ENCODE data around the gene UGT2B17.
"Not testable (repeated sequence)": the region's sequence is repeated elsewhere in the genome, so short reads cannot be mapped to it uniquely, and the experiment has no call there.

UGT2B17 gene

GRCh38 chr4:68581383-68582338 lies 5.5 kb upstream of the UGT2B17 start:
- Histone ChIP-seq H3K9me3 (ENCODE audit: insufficient read depth, low read length) (no peaks in the 10 kb centered on the region), H3K27ac (ENCODE audit: low read depth, low read length) (no peak overlapping the region), H3K4me2 (ENCODE audit: low read depth, low read length, poor library complexity, severe bottlenecking) (no peak overlapping the region), H4K20me1 (ENCODE audit: low read depth, low read length) (no peaks in the 10 kb centered on the region), H3K36me3 (ENCODE audit: low read length) (no peaks in the 10 kb centered on the region), H3F3A (ENCODE audit: insufficient read depth) (no peaks in the 10 kb centered on the region), H3K4me3 (ENCODE audit: insufficient read depth, low read length, poor library complexity, severe bottlenecking) (no peak overlapping the region), H3K9ac (ENCODE audit: low read length) (no peak overlapping the region), H2AFZ (ENCODE audit: low read depth, low read length, severe bottlenecking) (no peak overlapping the region), H3K9me2 (replicated peaks; ENCODE audit: insufficient read depth, low read length) (no peaks in the 10 kb centered on the region), H3K79me2 (ENCODE audit: insufficient read depth, low read length) (no peaks in the 10 kb centered on the region), H3K27me3 (ENCODE audit: low read length) (no peaks in the 10 kb centered on the region)
- TF ChIP-seq, protein P1, sequence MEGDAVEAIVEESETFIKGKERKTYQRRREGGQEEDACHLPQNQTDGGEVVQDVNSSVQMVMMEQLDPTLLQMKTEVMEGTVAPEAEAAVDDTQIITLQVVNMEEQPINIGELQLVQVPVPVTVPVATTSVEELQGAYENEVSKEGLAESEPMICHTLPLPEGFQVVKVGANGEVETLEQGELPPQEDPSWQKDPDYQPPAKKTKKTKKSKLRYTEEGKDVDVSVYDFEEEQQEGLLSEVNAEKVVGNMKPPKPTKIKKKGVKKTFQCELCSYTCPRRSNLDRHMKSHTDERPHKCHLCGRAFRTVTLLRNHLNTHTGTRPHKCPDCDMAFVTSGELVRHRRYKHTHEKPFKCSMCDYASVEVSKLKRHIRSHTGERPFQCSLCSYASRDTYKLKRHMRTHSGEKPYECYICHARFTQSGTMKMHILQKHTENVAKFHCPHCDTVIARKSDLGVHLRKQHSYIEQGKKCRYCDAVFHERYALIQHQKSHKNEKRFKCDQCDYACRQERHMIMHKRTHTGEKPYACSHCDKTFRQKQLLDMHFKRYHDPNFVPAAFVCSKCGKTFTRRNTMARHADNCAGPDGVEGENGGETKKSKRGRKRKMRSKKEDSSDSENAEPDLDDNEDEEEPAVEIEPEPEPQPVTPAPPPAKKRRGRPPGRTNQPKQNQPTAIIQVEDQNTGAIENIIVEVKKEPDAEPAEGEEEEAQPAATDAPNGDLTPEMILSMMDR (IDR thresholded peaks at IDR 0.05; ENCODE audit: insufficient read depth, low read length, poor library complexity, severe bottlenecking) = no peak
- no peak for TF ChIP-seq EZH2phosphoT487 (conservative IDR thresholded peaks at IDR 0.05; ENCODE audit: low read length)

- Histone ChIP-seq H3K9me3 (ENCODE audit: insufficient read depth, low read length) (no peaks in the 10 kb centered on the region), H3K4me2 (ENCODE audit: low read depth, low read length, poor library complexity, severe bottlenecking) (no peak overlapping the region), H2AFZ (ENCODE audit: low read depth, low read length, severe bottlenecking) (no peak overlapping the region), H3K79me2 (ENCODE audit: insufficient read depth, low read length) (no peaks in the 10 kb centered on the region), H3K9me2 (replicated peaks; ENCODE audit: insufficient read depth, low read length) (no peaks in the 10 kb centered on the region), H3K27ac (ENCODE audit: low read depth, low read length) (no peak overlapping the region), H3K9ac (ENCODE audit: low read length) (no peak overlapping the region), H3K4me3 (ENCODE audit: insufficient read depth, low read length, poor library complexity, severe bottlenecking) (no peak overlapping the region), H3K36me3 (ENCODE audit: low read length) (no peaks in the 10 kb centered on the region), H3F3A (ENCODE audit: insufficient read depth) (no peaks in the 10 kb centered on the region), H3K27me3 (ENCODE audit: low read length) (no peaks in the 10 kb centered on the region), H4K20me1 (ENCODE audit: low read depth, low read length) (no peaks in the 10 kb centered on the region)
- no peak for TF ChIP-seq EZH2phosphoT487 (conservative IDR thresholded peaks at IDR 0.05; ENCODE audit: low read length)
- TF ChIP-seq, protein P1 (IDR thresholded peaks at IDR 0.05; ENCODE audit: insufficient read depth, low read length, poor library complexity, severe bottlenecking) = no peak
These were observed 1.5 kb upstream of the UGT2B17 start for GRCh38 chr4:68577590-68577989.

- not testable (repeated sequence) for H4K20me1 ChIP-seq (ENCODE audit: low read depth, low read length); H3K36me3 ChIP-seq (ENCODE audit: low read length); H3K9me3 ChIP-seq (ENCODE audit: insufficient read depth, low read length); H3K79me2 ChIP-seq (ENCODE audit: insufficient read depth, low read length); H3F3A ChIP-seq (ENCODE audit: insufficient read depth); H3K4me2 ChIP-seq (ENCODE audit: low read depth, low read length, poor library complexity, severe bottlenecking); H3K9me2 ChIP-seq (replicated peaks; ENCODE audit: insufficient read depth, low read length); H3K27ac ChIP-seq (ENCODE audit: low read depth, low read length); H3K27me3 ChIP-seq (ENCODE audit: low read length)
- Histone ChIP-seq H2AFZ (ENCODE audit: low read depth, low read length, severe bottlenecking) (peak overlapping the region; percentile 19), H3K9ac (ENCODE audit: low read length) (peak overlapping the region; percentile 50), H3K4me3 (ENCODE audit: insufficient read depth, low read length, poor library complexity, severe bottlenecking) (peak overlapping the region; percentile 26)
These were observed 486 bp downstream of the UGT2B17 start for GRCh38 chr4:68575636-68576035.

DNA sequence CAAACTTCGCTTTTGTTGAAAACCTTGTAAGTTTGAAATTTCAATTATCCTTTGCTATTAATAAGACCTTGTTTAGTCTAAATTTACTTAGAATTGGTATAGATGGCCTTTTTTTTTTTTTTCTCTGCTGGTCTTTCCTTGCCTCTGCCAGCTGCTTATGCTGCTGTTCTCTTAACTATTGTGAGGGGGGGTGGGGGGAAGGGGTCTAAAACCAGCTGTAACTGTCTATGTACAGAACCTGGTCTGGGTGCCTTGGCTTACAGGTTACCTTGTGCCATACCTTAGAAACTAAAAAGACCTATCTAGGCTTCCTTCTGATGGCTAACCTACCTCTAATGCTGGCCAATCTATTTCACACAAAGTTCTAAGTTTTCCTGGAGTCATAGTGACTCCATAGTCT lies 1.0 kb downstream of the UGT2B17 start:
- Histone ChIP-seq H3F3A (ENCODE audit: insufficient read depth) (0 out of 2 replicates have a peak, but pooled peaks cover 4% of the 10 kb centered on the region), H2AFZ (ENCODE audit: low read depth, low read length, severe bottlenecking) (no peak overlapping the region), H4K20me1 (ENCODE audit: low read depth, low read length) (no peaks in the 10 kb centered on the region), H3K9me3 (ENCODE audit: insufficient read depth, low read length) (no peaks in the 10 kb centered on the region), H3K4me2 (ENCODE audit: low read depth, low read length, poor library complexity, severe bottlenecking) (no peak overlapping the region), H3K27ac (ENCODE audit: low read depth, low read length) (no peak overlapping the region; the same call in 1 of the 2 replicates), H3K4me3 (ENCODE audit: insufficient read depth, low read length, poor library complexity, severe bottlenecking) (peak overlapping the region; percentile 26), H3K27me3 (ENCODE audit: low read length) (no peaks in the 10 kb centered on the region), H3K9ac (ENCODE audit: low read length) (peak overlapping the region; percentile 50), H3K79me2 (ENCODE audit: insufficient read depth, low read length) (no peaks in the 10 kb centered on the region), H3K9me2 (replicated peaks; ENCODE audit: insufficient read depth, low read length) (no peaks in the 10 kb centered on the region), H3K36me3 (ENCODE audit: low read length) (no peaks in the 10 kb centered on the region)
- TF ChIP-seq, protein P1 (IDR thresholded peaks at IDR 0.05; ENCODE audit: insufficient read depth, low read length, poor library complexity, severe bottlenecking) = no peak
- no peak for TF ChIP-seq EZH2phosphoT487 (conservative IDR thresholded peaks at IDR 0.05; ENCODE audit: low read length)

Data from SU-DHL-6 (cell line).